ENCODE measurements around the gene PHYHIPL.

Gene PHYHIPL

GRCh38 chr10:59271160-59271559 lies 94.7 kb downstream of the PHYHIPL start:
- Histone ChIP-seq H3K36me3 (ENCODE audit: control insufficient read depth in 2 of 2, insufficient read depth in 1 of 2, low read length in 2 of 2) (peaks cover 0 to 3% of the 10 kb centered on the region in 2 experiments; a peak in 1 of 3 replicates), H3K4me3 (ENCODE audit: low read depth, low read length) (no peak overlapping the region), H3K4me1 (ENCODE audit: control insufficient read depth, insufficient read depth, low read length) (no peaks in the 10 kb centered on the region), H3K9me3 (ENCODE audit: control insufficient read depth, insufficient read depth, low read depth, low read length) (no peaks in the 10 kb centered on the region), H3K27ac (ENCODE audit: extremely low read depth, low read depth, low read length) (no peak overlapping the region)
- CTCF ChIA-PET = no interaction called here
- POLR2A ChIA-PET = no interaction called here
- TF ChIP-seq MZF1 (tag by site-specific recombination; IDR thresholded peaks at IDR 0.05; ENCODE audit: borderline replicate concordance) (0 out of 2 replicates have a peak, but pooled peaks have one; percentile 12), ZNF211 (tag by site-specific recombination; IDR thresholded peaks at IDR 0.05; ENCODE audit: low read depth) (no peak)

- H3K4me3 ChIP-seq (ENCODE audit: low read depth, low read length) = no peak overlapping the region
- ChIA-PET CTCF (no interaction called here), POLR2A (no interaction called here)
- peaks cover 0 to 3% of the 10 kb centered on the region in 2 experiments; a peak in 1 of 3 replicates for H3K36me3 ChIP-seq (ENCODE audit: control insufficient read depth in 2 of 2, insufficient read depth in 1 of 2, low read length in 2 of 2)
- H3K9me3 ChIP-seq (ENCODE audit: control insufficient read depth, insufficient read depth, low read depth, low read length) = no peaks in the 10 kb centered on the region
- TF ChIP-seq AEBP2 (tag by site-specific recombination; IDR thresholded peaks at IDR 0.05; ENCODE audit: borderline replicate concordance) = no peak
- no peak for TF ChIP-seq ZNF510 (tag by site-specific recombination; IDR thresholded peaks at IDR 0.05; ENCODE audit: insufficient replicate concordance)
- no peak for TF ChIP-seq SCRT1 (tag by site-specific recombination; IDR thresholded peaks at IDR 0.05; ENCODE audit: borderline replicate concordance)
- TF ChIP-seq HIC1 (tag by site-specific recombination; IDR thresholded peaks at IDR 0.05) = no peak
- TF ChIP-seq ZNF423 (tag by site-specific recombination; IDR thresholded peaks at IDR 0.05) = no peak
- TF ChIP-seq HOXD13 (CRISPR knock-in tag; IDR thresholded peaks at IDR 0.05; ENCODE audit: borderline replicate concordance) = no peak
- TF ChIP-seq WT1 (tag by site-specific recombination; IDR thresholded peaks at IDR 0.05) = no peak
- no peak for TF ChIP-seq ZNF529 (tag by site-specific recombination; IDR thresholded peaks at IDR 0.05; ENCODE audit: insufficient replicate concordance)
- TF ChIP-seq YY1 (tag by site-specific recombination; IDR thresholded peaks at IDR 0.05) = no peak
- TF ChIP-seq INSM2 (tag by site-specific recombination; IDR thresholded peaks at IDR 0.05) = no peak
- TF ChIP-seq ZNF449 (tag by site-specific recombination; IDR thresholded peaks at IDR 0.05) = no peak
- no peak for TF ChIP-seq ZBTB7A (tag by site-specific recombination; IDR thresholded peaks at IDR 0.05; ENCODE audit: low read depth)
- TF ChIP-seq ZNF830 (tag by site-specific recombination; IDR thresholded peaks at IDR 0.05; ENCODE audit: low read depth) = no peak
- no peak overlapping the region for H3K27ac ChIP-seq (ENCODE audit: extremely low read depth, low read depth, low read length)
- no peaks in the 10 kb centered on the region for H3K4me1 ChIP-seq (ENCODE audit: control insufficient read depth, insufficient read depth, low read length)
Observed at GRCh38 chr10:59272061-59272460, 95.6 kb downstream of the PHYHIPL start.
